PC-9 (cell line): ENCODE data around the gene BMP4.

ENCODE experiments used
- CTCF ChIP-seq: fragments of 200-600 bp; sonication (generic); conservative IDR thresholded peaks from 2 replicates; pipeline ENCODE4 v1.6.1; 2017; ENCODE audit warnings: mixed run types, antibody characterized with exemption, mild to moderate bottlenecking, moderate library complexity
- EZH2 ChIP-seq: fragments of 200-600 bp; sonication (generic); IDR thresholded peaks from 2 replicates; pipeline ENCODE4 v1.8.0; 2017; ENCODE audit warnings: antibody characterized with exemption, low read depth

- TF ChIP-seq CTCF (no peak), EZH2 (no peak)
These were observed 12.9 kb downstream of the BMP4 start for GRCh38 chr14:53943751-53944083.
